C4-2B (cell line): ENCODE data around the gene PPFIBP1.

Source experiments
- CTCF ChIP-seq: fragments of 450-650 bp; conservative IDR thresholded peaks from 2 replicates; pipeline ENCODE4 v1.5.1; 2017; ENCODE audit warnings: mild to moderate bottlenecking
- ZFX ChIP-seq: fragments of 450-650 bp; IDR thresholded peaks from 2 replicates; pipeline ENCODE4 v1.6.1; 2017

DNA sequence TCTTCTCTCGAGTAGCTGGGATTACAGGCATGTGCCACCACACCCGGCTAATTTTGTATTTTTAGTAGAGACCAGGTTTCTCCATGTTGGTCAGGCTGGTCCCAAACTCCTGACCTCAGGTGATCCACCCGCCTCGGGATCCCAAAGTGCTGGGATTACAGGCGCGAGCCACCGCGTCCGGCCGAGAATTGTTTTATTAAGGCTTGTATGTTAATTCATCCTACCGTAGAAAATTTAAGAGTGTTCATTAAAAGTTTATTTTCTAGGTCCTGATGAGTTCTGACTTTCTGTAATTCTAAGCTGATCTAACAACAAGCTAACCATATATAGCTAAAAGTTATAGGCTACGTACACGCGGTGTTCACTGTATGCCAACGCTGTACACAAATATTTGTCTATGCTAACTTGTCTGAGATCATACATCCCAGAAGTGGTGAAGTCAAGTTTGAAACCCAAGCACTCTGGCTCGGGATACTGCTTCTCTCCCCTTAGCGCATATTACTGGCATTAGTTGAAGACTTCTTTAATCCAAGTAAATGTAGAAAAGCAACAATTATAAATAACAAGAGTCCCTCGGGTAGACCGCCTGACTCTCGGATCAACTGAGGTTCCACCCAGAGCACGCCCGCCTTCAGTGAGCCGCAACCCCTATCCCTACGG is 186.1 kb downstream of the PPFIBP1 start:
- no peak for TF ChIP-seq CTCF
- TF ChIP-seq ZFX: no peak
